ENCODE measurements around the gene ELOVL7.
"Not testable (repeated sequence)": the region's sequence is repeated elsewhere in the genome, so short reads cannot be mapped to it uniquely, and the experiment has no call there.

The ELOVL7 gene

DNA sequence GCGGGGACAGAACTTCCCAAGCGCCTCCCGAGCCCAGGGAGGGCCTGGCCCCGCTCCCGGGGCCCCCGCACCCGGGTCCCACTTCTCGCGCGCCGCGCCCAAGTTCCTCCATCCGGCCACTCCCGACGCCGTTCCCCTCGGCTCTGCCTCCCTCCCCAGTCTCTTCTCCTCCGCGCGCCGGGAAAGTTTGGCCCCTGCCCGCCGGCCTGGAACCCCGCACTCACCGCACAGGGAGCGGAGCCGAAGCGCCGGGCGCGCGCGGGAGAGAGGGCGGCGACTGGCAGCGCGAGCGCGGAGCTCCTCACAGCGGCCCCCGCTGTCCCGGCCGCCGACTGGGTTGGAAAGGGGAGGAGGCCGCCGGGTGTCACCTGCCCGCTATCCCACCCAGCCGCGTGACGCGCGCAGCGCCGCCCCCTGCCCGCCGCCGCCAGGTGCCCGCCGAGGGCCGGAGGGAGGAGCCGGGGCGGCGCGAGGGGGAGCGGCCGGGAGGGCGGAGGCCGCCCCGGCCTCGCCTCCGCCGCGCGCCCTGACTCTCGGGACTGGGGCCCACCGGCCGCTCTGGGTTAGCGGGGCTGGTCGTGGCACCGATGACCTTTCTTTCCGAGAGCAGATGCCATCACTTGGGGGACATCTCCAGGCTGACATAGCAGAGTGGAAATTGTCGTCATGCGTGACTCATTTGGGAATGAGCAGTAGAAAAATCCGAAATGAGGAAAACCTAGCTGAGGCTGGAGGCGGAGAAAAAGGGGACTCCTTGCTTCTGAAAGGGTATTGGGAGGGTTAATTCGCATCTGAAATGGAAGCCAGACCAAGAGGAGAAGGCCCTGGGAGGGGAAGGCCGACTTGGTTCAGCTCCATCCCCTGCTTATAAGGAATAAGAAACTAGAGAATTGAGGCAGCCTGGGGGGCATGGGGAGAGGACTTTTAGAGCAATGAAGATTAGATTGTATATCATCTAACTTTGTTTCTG lies at the start of gene ELOVL7:
Gene ELOVL7 (minus strand): TSS at position 334 of the 970 bp plus-strand sequence. CDS start 56,872 bp downstream, outside the sequence.
- DNase-seq: no peak

DNA sequence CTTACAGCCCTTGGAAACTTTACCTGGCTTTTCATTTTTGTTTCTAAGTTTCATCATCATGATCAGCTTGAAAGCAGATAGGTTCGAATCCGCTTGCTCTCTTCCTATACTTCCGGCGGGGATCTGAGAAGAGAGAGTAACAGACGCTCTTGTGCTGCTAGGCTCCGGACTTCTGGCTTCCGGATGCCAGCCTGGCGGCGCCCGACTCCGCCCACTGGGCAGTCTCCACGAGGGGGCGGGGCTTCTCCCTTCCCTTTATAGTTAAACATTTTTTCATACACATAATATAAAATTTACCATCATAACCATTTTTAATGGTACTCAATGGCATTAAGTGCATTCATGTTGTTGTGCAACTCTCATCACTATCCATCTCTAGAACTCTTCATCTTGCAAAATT lies 49.5 kb upstream of the ELOVL7 start:
- no peak for DNase-seq

DNA sequence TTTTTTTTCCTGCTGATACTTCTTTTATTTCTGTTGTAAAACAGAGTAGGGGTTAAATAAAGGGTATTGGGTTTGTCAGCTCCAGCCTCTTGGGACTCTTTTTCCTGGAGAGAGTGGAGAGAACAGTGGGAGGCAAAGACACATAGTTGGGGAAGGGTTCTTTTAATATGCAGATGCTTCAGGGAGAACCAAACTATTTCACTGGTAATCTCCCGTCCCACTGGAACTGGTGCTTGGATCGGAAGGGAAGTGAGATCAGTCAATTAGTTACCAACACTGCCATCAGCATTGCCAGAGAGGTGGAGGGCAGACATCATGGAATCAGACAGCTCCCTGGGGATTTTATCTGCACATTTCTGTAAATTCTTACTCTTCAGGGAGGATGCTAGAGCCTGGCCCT lies 47.6 kb upstream of the ELOVL7 start:
- DNase-seq: no peak

DNA sequence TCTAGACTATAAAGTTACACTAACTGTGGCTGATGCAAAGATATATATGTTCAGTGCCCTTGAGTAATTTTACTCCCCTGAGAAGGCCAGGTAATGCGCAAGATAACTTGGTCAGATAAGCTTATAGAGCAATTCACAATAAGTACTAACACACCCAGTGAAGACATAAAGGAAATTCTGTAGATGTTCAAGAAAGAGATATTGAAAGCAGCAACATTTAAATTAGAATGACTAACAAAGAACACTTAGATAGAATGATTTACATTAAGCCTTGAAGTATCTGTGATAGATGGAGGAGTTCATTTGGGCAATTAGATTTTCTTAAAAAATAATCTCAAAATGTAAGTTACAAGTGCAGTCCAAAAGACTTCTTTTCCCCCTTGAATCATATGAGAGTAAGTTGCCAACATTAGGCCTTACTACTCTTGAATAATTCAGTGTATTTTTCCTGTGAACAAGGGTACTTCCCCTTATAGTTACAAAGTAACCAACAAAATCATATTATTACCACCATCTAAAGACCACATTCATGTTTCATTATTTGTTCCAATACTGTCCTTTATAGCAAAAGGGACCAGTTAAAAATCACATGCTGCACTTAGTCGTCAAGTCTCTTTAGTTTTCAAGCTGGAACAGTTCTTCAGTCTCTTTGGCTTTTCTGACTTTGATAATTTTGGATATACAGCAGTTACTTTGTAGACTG lies 44.4 kb upstream of the ELOVL7 start:
- no peak for DNase-seq

DNA sequence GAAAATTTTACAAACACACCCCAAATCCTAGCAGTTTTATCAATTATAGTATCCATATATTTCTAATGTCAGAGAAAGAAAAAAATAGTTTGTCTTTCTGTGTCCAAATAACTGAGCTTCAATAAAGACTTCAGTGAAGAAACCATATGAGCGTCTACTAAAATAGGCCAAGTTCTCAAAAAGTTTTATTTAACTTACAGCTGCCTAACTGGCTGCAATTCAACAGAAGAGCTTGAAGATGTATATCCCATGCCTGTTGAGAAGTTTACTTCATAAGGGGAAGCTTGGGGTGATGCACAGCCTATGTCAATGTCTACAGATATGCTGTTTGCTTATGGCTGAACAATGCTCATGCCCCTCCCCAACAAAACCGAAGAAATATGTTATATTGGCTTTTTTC lies 43.7 kb upstream of the ELOVL7 start:
- DNase-seq: no peak

DNA sequence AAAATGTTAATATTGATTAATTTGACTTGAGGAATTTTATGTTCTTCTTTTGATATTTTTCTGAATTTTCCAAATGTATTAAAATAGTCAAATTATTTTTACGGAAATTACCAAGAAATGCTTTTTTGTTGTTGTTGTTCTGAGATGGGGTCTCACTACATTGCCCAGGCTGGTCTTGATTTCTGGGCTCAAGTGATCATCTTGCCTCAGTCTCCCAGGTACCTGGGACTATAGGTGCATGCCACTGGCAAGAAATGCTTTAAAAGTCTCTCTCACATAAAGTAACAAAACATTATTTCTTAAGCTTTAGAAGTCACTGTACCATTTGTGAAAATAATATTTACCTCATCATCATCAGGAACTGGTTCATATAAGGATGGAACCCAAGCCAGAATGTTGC lies 43.0 kb upstream of the ELOVL7 start:
- no peak for DNase-seq

DNA sequence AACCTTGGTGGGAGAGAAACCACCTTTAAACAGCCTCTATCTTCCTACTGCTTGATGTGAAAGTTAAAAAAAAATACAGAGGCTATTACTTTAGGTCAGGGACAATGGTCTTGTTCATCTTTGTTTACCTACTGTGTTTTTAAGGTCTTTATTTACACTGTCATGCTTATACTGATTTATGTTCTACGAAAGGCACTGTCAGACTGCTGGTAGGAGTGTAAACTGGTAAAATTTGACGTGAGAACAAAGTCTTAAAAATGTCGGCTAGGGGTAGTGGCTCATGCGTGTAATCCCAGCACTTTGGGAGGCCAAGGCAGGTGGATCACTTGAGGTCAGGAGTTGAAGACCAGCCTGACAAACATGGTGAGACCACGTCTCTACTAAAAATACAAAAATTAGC lies 42.1 kb upstream of the ELOVL7 start:
- no peak for DNase-seq

DNA sequence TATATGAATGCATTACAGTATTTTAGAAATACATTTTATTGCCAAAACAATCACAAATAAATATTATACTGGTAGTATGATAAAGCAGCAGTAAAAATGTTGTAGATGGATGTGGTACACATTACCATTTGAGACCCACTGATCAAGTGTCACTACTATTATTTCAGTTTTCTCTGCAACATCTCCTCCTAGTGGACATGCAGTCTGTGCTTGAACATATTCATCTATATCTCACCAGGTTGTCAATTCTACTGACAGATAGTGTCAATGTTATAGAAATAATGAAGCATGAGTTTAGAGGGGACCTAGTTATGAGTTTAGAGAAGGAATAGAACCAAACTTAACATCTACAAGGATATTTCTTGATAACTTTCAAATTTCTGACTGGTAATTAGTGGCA lies 39.2 kb upstream of the ELOVL7 start:
- DNase-seq: no peak

DNA sequence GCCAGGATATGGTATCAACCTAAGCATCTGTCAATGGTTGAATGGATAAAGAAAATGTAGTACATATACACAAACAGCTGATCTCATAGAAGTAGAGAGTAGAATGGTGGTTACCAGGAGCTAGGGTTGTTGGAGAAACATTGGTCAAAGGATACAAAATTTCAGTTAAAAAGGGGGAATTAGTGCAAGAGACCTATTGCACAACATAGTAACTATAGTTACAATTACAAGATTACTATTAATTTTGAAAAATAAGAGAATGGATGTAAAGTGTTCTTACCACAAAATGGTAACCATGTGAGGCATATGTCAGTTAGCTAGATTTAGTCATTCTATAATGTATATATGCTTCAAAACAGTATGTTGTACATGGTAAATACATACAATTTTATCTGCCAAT lies 28.8 kb upstream of the ELOVL7 start:
- DNase-seq: no peak

DNA sequence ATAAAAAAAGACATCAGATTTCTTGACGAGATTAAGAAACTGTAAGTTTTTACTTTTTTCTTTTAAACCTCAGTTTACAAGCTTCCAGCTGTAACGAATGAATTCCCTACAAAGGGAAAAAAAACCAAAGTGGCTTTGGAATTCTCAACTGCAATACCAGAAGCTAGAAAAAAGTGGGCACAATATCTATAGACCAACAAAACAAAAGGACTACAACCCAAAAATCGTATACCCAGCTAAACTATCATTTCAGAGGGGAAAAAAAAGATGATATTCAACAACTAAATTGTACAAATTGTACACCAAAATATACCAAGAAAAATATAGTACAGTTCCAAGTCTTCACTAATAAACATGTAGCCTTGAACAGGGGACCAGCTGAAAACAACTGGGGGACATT lies 26.8 kb upstream of the ELOVL7 start:
- no peak for DNase-seq

DNA sequence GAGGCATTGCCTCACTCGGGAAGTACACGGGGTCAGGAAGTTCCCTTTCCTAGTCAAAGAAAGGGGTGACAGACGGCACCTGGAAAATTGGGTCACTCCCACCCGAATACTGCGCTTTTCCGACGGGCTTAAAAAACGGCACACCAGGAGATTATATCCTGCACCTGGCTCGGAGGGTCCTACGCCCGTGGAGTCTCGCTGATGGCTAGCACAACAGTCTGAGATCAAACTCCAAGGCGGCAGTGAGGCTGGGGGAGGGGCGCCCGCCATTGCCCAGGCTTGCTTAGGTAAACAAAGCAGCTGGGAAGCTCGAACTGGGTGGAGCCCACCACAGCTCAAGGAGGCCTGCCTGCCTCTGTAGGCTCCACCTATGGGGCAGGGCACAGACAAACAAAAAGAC lies 16.5 kb upstream of the ELOVL7 start:
- not testable (repeated sequence) for DNase-seq

DNA sequence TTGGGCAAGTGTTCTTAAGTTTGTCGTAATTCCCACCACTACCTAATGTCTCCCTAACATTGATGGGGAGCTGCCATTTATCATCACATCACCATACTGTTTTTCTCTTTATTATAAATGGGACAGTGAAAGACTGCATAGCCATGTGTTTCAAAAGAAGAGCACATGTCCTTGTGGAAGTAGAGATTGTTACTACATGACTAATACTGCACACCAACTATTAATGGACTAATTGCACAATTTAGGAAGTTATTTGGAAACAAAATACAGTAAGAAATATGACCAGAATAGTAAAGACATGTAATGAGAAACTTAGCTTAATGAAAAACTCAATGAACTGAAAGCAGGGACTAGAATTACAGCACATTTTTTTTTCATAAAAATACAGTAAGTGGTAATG lies 12.0 kb upstream of the ELOVL7 start:
- DNase-seq: no peak

DNA sequence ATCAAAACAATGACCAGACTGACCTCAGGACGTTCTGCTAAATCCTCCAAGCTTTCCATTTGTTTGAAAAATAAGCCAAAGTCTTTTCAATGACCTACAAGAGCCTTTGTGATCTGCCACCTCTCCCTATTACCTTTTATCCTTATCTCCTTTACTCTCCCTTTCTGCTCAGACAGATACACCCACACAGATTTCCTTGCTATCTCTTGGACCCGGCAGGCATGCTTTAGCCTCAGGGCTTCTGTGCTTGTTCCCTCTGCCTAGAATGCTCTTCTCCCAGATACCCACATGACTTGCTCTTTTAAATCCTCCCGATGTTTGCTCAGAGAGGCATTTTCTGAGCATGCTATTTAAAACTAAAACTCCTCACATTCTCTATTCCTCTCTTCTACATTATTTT lies 8.9 kb upstream of the ELOVL7 start:
- no peak for DNase-seq

DNA sequence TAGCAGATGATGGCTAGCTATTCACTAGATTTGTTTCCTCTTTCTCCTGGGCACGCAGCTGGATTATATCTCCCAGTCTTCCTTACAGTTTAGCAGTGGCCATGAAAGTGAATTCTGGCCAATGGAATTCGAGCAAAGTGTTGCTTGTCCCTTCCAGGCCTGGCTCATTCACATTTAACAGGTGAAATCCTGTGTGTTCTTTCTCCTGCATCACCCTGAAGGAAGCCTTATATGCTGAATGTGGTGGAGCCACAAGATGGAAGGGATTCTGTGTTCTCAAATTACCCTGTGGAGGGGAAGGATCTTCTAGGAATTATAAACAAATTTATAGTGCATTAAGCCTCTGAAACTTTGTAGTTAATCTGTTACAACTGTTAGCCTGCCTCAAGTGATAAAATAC lies 8.2 kb upstream of the ELOVL7 start:
- DNase-seq: no peak

DNA sequence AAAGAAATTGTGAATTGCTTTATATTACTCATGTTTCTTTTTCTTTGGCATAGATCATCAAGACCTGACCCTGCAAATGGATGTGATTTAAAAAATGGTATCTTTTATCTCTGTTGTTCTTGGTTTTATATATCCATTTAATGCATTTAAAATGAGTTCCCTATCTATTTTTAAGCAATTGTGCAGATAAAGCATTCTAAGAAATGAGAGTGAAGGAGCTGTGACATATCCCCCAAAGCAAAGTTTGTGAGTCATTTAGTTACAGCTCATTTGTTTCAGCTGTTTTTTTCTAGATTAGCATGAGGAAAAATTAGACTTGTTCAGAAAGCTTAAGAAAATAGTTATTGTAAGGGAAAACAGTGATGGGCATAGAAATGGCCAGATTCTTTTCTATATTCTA lies 7.6 kb upstream of the ELOVL7 start:
- no peak for DNase-seq

DNA sequence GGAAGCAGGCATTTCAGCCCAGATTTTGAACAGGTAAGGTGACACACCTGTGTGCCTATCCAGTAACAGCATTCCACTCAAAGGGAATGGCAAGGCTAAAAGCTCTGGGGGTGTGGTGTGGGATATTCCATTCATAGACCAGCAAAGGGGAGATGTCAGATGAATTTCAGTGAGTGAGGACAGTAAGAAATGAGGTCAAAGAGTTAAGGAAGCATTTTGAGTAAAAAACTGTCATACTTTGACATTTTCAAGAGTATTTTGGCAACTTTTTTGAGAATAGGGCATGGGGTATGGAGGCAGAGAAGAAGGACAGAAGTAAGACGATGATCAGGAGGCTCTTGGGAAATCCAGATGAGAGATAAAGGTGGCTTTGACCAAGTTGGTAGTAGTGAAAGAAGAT lies 2.2 kb upstream of the ELOVL7 start:
- DNase-seq: no peak

DNA sequence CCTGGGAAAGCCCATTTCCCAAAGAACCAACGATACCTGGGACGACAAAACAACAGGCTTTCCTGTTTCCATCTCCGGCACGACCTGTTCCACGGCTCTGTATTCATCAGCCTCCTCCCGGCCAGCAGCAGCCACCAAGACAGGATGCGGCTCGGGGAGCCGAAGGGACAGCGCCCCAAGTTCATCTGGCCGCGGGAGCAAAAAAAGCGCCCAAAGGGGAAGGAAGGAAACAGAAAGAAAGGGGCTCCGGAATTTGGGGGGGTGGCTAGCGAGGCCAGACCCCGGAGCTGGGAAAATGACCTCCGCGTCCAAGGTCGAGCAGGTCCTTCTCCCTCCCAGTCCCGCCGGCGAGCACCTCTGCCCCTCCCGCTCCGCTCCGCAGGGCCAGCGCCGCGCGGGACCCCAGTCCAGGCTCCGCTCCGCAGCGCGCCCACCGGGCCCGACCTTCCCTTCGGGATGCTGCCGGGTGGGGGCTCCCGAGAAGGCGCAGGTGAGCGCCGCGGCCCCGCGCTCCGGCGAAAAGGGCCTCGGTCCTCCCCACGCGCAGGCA lies 608 bp downstream of the ELOVL7 start:
- no peak for DNase-seq

DNA sequence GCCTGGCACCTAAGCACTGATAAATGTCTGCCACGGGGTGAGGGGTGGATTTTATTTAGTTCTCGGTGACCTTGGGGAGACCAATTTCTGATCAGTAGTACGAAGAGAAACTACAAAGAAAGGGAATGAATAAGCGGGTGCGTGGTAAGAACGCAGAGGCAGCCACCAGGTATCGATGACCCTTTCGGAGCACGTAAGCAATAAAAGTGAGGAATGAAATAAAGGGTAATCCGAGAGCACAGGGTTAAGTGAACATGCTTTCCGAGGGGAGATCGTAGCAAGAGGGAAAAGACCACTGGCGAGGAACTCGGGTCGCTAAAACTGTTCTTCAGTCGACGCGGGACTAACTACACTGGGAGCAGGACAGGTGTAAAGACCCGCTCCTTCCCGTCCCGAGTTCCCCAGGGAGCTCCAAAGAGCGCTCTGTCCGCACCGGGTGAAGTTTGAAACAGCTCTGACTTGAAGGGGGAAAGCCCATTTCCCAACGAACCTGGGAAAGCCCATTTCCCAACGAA lies 1.1 kb downstream of the ELOVL7 start:
- DNase-seq: no peak

DNA sequence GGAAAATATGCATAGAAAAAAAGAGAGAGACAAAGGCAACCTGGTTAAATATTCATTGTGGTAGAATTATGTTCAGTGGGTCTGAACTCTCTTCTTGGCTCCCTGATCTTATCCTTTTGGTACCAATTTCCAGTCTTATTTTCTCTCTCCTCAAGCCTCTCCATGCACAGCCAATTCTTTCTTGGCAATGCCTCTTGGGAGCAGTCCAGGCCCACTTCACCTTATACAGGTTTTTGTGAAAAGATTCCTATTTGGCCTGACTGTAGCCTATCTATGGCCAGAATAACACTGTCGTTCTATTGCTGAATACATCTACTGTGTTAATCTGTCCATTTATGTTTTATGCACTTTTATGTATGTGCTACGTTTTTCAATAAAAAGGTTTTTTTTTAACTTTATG lies 2.7 kb downstream of the ELOVL7 start:
- DNase-seq: no peak

DNA sequence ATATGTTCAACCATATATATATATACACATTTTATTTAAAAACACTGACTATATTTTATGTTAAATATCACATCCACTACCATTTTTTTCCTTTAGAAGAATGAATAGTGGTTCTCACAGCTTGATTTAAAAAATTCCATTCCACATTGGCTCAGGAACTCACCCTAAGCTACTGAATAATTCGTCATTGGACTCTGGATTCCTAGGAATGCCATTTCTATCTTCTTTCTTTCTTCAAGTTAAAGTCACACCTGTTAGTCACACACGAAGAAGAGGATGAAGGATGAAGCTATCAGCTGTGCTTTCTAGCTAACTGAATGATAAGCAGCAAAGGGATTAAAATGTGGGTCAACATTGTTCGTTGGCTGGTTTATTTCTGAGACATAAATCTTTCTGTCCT lies 7.9 kb downstream of the ELOVL7 start:
- DNase-seq: no peak

DNA sequence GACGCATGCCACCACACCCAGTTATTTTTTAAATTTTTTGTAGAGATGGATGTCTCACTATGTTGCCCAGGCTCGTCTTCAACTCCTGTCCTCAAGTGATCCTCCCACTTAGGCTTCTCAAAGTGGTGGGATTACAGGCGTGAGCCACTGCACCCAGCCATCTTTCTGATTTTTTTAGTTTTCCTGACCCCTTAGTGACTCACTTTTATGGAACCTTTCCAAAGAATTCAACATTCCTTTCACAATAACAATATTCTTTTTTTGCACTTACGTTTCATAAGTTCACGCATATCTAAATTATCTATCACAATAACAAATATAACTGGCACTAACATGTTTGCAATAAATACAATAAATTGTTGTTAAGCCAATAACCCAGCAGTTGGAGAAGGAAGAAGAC lies 8.5 kb downstream of the ELOVL7 start:
- no peak for DNase-seq

DNA sequence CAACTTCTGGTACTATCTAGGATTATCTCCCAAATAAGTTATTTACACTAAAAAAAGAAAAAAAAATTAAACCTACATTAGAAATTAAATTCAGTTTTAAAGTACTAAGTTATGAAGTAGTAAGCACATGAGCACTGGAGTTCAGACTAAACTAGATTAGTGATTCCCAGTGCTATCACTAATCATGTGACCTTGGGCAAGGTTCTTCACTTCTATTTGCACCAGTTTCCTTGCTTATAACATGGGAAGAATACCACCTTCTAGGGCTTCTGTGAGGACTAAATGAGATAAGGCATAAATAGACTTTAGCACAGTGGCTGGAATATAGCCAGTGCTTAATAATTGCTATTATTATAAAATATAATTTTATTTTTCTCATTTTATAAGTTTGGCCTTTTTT lies 10.5 kb downstream of the ELOVL7 start:
- DNase-seq: no peak

DNA sequence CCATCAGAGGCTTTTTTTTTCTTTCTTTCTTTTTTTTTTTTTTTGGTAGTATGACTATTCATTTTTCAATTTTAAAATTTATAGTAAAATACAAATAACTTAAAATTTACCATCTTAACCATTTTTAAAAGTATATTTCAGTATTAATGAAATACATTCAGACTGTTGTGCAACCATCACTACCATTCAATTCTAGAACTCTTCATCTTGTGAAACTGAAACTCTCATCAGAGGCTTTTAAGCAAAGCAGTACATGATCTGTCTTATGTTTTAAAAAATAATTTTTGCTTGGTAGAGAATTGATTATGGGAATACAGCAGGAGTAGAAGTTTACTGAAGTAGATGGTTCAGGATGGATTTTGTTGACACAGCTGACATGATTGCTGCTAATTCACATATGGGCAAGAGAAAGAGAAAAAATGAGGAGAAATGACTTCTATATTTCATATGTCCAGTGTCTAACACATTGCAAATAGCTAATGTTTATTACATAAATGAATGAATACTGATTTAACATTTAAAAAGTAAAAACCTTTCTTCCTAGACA lies 13.4 kb downstream of the ELOVL7 start:
- DNase-seq: no peak
